ENCODE measurements around the gene TFAM.

The TFAM gene

GRCh38 chr10:58372607-58373441, 12.4 kb upstream of the TFAM start:
- H3K9me3 ChIP-seq (ENCODE audit: control insufficient read depth, low read length): no peaks in the 10 kb centered on the region
- no peak overlapping the region for H3K9ac ChIP-seq
- TF ChIP-seq CTCF (IDR thresholded peaks at IDR 0.05): no peak
- H3K4me3 ChIP-seq (ENCODE audit: low read depth, low read length): no peak overlapping the region
- no peaks in the 10 kb centered on the region for H3K36me3 ChIP-seq (ENCODE audit: control insufficient read depth, insufficient read depth, low read length)
- no peaks in the 10 kb centered on the region for H3K79me2 ChIP-seq
- H3K27me3 ChIP-seq (ENCODE audit: control insufficient read depth, insufficient read depth, low read length): no peaks in the 10 kb centered on the region
- H2AFZ ChIP-seq: no peak overlapping the region
- no peak overlapping the region for H3K4me2 ChIP-seq (ENCODE audit: low read length)
- no peak overlapping the region for H3K27ac ChIP-seq
- no peaks in the 10 kb centered on the region for H3K4me1 ChIP-seq

DNA sequence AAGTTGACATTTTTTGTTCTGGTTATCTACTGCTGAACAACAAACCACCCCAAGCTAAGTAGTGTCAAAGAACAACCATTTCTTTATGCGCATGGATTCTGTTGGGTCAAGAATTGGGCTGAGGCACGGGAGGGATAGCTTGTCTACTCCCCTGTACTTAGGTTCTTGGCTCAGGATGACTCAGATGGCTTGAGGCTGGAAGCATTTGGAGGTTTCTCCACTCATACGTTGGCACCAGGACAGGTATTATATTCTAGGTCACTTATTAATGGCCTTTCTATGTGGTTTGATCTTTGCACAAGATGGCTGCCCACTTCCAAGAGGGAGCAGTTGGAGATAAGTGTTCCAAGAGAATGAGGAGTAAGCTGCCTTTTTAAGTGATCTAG, 11.8 kb upstream of the TFAM start:
- TF ChIP-seq CTCF (IDR thresholded peaks at IDR 0.05): no peak

GRCh38 chr10:58382489-58382995, 2.7 kb upstream of the TFAM start:
- H2AFZ ChIP-seq: no peak overlapping the region
- no peak overlapping the region for H3K27ac ChIP-seq
- H3K4me3 ChIP-seq (ENCODE audit: low read depth, low read length): no peak overlapping the region
- no peak overlapping the region for H3K4me2 ChIP-seq (ENCODE audit: low read length)
- H3K9me3 ChIP-seq (ENCODE audit: control insufficient read depth, low read length): no peaks in the 10 kb centered on the region
- no peaks in the 10 kb centered on the region for H3K27me3 ChIP-seq (ENCODE audit: control insufficient read depth, insufficient read depth, low read length)
- peaks cover 13% of the 10 kb centered on the region for H3K79me2 ChIP-seq
- peaks cover 12% of the 10 kb centered on the region for H3K4me1 ChIP-seq
- H3K36me3 ChIP-seq (ENCODE audit: control insufficient read depth, insufficient read depth, low read length): no peaks in the 10 kb centered on the region
- no peak overlapping the region for H3K9ac ChIP-seq
- no peak for TF ChIP-seq CTCF (IDR thresholded peaks at IDR 0.05)

More for the DNA sequence above, 11.8 kb upstream of the TFAM start:
- H3K4me2 ChIP-seq (ENCODE audit: low read length): no peak overlapping the region
- H3K79me2 ChIP-seq: no peaks in the 10 kb centered on the region
- no peaks in the 10 kb centered on the region for H3K36me3 ChIP-seq (ENCODE audit: control insufficient read depth, insufficient read depth, low read length)
- H3K4me1 ChIP-seq: no peaks in the 10 kb centered on the region
- H2AFZ ChIP-seq: no peak overlapping the region
- H3K9ac ChIP-seq: no peak overlapping the region
- no peak overlapping the region for H3K4me3 ChIP-seq (ENCODE audit: low read depth, low read length)
- H3K27ac ChIP-seq: no peak overlapping the region
- no peaks in the 10 kb centered on the region for H3K27me3 ChIP-seq (ENCODE audit: control insufficient read depth, insufficient read depth, low read length)
- H3K9me3 ChIP-seq (ENCODE audit: control insufficient read depth, low read length): no peaks in the 10 kb centered on the region

DNA sequence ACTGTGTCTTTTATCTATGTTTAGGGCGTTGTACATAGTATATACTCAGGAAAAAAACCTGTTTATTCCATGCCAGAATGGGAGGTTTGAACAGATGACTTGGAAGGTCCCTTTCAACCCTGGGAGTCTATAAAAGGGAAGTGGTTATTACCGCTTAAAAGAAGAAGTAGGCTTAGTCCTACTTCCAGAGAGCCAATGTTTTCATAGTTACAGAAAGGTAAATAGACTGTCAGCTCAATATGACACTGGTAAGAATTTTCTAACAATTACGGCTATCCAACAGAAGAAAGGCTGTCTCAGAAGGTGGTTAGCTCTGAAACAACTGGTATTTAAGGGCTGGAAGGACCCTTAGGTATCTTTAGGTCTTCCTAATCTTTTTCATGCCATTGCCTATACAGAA, 1.1 kb upstream of the TFAM start:
- peak overlapping the region; percentile 91 for H3K4me3 ChIP-seq (ENCODE audit: low read depth, low read length)
- peak overlapping the region; percentile 83 for H3K27ac ChIP-seq

More for the DNA sequence above, 1.1 kb upstream of the TFAM start:
- H2AFZ ChIP-seq: peak overlapping the region; percentile 97
- TF ChIP-seq CTCF (IDR thresholded peaks at IDR 0.05): no peak
- H3K9ac ChIP-seq: no peak overlapping the region
- peaks cover 12% of the 10 kb centered on the region for H3K4me1 ChIP-seq
- no peaks in the 10 kb centered on the region for H3K36me3 ChIP-seq (ENCODE audit: control insufficient read depth, insufficient read depth, low read length)
- peak overlapping the region; percentile 82 for H3K4me2 ChIP-seq (ENCODE audit: low read length)
- no peaks in the 10 kb centered on the region for H3K9me3 ChIP-seq (ENCODE audit: control insufficient read depth, low read length)
- H3K27me3 ChIP-seq (ENCODE audit: control insufficient read depth, insufficient read depth, low read length): no peaks in the 10 kb centered on the region
- peaks cover 13% of the 10 kb centered on the region for H3K79me2 ChIP-seq

All from parathyroid adenoma (tissue), 2 donors.